GM21447 (cell line): Measurements from ENCODE around the gene CNTFR.
"Not testable (repeated sequence)": the region's sequence is repeated elsewhere in the genome, so short reads cannot be mapped to it uniquely, and the experiment has no call there.

Experiments used
- ATAC-seq: cut with Tn5 transposase; IDR thresholded peaks from one replicate; pipeline ENCODE4 v1.9.1; 2021; ENCODE audit not compliant: unreplicated experiment

CNTFR gene

DNA sequence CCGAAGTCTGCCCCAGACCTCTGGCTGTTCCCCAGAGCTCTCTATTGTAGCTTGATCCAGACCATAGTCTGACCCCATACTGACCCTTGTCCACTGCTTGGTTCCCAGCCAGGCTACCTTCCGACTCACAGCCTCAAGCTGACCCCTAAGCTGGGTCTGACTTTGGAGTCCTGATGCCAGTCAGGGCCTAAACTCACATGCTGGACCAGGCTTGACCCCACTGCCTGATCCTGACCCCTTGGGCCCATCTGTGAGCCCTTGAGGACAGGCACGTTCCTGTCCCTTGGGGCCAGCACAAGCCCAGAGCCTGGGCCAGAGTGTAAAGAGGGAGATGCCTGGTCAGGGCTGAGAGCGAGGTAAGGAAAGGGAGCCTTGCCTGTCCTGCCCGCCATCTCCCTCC lies 34.0 kb downstream of the CNTFR start:
- ATAC-seq: no peak

DNA sequence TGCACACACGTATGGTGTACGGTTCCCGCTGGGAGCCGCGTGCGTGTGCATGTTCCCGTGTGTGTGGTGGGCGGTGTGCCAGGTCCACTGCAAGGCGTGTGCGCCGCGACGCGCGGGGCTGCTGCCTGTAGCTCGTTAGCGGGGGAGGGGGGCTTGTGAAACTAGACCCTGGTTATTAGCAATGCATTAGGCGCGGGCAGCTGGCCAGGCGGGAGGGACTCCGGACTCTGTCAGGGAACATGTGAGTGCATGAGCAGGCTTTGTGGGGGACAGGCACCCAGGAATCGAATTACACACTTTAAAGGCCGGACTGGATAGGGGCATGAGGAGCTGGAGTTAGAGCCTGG lies 34.5 kb downstream of the CNTFR start:
- no peak for ATAC-seq

GRCh38 chr9:34554211-34555001 lies 35.1 kb downstream of the CNTFR start:
- no peak for ATAC-seq

DNA sequence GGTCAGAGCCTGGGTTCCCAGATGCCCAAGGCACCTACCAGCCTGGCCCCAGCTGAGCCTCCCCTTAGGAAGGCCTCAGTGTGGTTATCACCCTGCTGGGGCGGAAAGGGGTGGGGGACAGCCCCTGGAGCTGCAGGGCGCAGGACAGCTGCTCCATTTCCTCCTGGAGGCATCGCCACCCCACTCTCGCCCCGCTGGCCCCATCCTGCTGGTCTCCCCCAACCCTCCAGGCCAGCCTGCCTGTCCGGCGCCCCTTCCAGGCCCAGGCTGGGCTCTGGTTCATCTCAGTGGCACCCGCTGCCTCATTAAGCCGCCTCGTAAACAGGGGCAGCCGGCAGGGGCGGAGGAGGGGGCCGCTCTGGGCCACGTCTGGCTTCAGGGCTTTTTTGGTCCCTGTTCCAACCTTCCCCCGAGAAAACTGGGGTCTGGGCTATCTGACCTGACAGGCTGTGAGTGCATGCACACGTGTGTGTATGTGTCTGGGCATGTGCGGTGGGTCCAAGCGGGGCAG lies 36.0 kb downstream of the CNTFR start:
- no peak for ATAC-seq

GRCh38 chr9:34552986-34553385 lies 36.5 kb downstream of the CNTFR start:
- no peak for ATAC-seq

DNA sequence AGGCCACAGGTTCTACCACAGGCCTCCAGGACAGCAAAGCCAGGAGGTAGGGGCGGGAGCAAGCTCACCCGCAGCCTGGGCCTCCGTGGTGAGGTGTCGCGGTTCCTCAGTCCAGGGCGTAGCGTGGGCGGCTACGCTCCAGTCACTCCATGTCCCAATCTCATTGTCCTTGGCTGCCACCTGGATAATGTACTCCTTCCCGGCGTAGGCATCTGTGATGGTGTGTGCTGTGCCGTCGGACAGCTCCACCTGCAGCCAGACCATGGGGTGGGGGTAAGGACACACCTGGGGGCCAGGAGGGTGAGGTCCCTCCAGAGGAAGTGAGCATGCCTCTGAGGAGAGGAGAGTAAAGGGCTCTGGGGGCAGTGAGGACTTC lies 36.9 kb downstream of the CNTFR start:
- ATAC-seq: no peak

GRCh38 chr9:34551751-34552605 lies 37.5 kb downstream of the CNTFR start:
- no peak for ATAC-seq

DNA sequence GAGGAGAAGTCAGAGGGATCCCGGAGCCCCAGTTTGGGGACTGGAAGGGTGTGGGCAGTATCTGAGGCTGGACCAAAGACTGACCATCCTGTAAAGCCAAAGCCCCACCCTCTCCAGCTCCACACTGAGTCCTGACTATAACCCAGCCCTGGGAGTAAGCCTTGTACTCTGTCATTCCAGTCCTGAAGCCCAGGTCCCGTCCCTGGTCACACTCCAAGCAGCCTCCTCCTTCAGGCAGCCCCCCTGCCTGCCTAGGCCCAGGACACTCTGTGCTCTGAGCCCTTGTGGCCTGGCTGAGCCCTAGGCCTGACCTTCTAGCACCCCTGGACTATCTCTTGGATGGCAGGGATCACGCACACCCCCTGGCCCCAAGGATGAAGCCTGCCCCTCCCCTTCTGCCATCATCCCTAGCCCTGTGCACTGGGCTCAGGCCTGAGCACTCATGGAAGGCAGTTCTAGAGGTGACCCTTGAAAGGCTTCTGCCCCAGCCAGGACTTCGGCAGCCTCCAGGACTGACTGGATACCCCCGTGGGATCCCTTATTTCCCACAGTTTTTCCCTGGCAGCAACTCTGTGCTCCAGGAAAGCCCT lies 38.7 kb downstream of the CNTFR start:
- no peak for ATAC-seq

DNA sequence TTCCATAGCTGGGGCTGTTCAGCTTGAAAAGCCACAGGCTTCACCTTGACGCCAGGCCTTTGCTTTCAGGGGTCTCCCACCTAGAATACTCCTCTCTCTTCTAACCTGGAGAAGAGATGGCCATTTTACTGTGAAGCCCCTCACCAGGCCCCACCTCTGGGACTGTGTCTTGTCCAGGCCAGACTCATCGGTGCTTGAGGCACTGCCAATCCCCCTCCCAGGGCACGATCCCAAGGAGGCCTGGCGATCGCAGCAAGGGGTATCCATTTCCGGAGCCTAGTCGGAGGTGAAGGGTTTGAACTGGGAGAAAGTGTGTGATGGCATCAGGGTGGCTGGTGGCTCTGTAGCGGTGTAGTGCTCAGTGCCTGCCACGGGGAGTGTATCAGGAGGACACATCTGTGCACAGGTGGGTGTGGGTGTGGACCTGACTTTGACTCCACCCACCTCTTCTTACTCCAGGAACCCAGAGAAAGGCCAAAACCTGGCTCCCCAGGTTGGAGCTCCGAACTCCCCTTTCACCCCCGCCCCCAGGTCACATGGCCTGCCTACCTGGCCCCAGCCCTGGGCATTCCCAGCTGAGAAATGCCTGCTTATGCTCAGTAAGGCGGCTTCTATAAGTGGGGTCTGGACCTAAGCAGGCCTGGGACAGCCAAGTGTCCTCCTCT lies 39.4 kb downstream of the CNTFR start:
- ATAC-seq: no peak

DNA sequence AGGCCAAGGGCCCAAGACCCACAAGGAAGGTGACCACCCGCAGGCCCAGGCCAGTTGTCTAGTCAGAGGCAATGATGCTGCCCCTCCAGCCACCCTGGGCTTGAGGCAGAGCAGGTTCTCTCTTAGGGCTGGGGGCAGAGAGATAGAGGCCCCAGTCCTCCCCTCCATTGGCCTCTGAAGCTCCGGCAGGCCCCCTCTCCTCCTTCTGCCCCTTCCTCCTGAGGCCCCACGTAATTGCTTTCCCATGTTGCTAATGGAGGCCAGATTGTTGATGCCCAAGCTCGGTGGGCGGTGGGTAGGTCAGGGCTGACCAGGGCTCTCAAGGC lies 40.2 kb downstream of the CNTFR start:
- no peak for ATAC-seq

- no peak for ATAC-seq
Measured at GRCh38 chr9:34547960-34548611, 41.4 kb downstream of the CNTFR start.

DNA sequence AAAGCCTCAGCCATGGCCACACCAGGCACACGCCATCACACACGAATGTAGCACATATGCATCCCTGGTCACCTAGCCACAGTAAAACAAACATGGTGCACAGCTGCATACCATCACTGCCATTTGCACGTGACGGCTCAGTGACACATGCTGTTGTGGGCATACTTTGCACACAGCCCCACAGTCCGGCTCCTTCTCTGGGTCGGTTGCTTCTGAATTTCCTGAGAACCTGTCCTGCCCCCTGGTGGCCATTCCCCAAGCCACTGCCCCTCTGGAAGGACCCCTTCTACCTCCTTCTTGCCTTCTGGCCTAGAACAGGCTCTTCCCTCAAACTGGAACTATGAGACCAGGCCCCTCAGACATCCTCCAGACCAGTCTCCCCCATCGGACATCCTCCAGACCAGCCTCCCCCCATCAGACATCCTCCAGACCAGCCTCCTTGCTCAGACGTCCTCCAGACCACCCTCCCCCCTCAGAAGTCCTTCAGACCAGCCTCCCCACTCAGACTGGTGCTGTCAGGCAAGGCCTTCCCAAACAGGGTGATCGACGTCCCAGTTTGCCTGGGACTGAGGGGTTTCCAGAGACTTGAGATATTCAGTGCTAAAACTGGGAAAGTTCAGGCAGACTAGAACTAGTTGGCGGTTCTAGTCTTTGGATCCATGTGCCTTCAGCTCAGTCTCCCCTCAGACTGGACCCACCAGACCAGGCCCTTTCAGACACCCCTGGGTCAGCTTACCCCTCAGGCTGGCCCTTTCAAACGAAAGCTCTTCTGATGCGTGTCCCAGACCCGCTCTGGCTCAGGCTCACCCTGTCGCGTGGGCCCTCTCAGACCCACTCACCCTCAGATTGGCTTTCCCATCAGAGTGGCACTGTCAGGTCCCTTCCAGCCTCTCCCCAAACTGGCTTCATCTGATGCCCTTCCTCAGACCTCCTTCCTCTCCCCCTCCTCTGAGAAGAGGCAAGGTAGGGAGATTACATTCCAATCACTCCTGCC lies 42.4 kb downstream of the CNTFR start:
- ATAC-seq: no peak

GRCh38 chr9:34546102-34546833 lies 43.3 kb downstream of the CNTFR start:
- no peak for ATAC-seq

- ATAC-seq: no peak
Measured at GRCh38 chr9:34545497-34545896, 44.0 kb downstream of the CNTFR start.

GRCh38 chr9:34544035-34544434 lies 45.5 kb downstream of the CNTFR start:
- no peak for ATAC-seq

GRCh38 chr9:34541540-34541939 lies 48.0 kb downstream of the CNTFR start:
- no peak for ATAC-seq

- no peak for ATAC-seq
Measured at GRCh38 chr9:34540827-34541226, 48.7 kb downstream of the CNTFR start.

GRCh38 chr9:34536685-34537084 lies 52.8 kb downstream of the CNTFR start:
- no peak for ATAC-seq

DNA sequence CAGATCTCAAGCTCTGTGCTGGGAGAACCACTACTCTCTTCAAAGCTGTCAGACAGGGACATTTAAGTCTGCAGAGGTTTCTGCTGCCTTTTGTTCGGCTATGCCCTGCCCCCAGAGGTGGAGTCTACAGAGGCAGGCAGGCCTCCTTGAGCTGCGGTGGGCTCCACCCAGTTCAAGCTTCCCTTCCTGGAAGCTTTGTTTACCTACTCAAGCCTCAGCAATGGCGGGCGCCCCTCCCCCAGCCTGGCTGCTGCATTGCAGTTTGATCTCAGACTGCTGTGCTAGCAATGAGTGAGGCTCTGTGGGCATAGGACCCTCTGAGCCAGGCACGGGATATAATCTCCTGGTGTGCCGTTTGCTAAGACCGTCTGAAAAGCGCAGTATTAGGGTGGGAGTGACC lies 57.5 kb downstream of the CNTFR start:
- not testable (repeated sequence) for ATAC-seq
